Neural progenitor cell (in vitro differentiated cells): ENCODE results near the gene WNT9A. TPM values are rescaled to one million over a fixed set of nuclear protein-coding genes. Genes with fewer than 3 reads are reported as not detected.
A peak's percentile ranks its signal among the peaks of the same experiment; 100 is the strongest.

ENCODE experiments used
- DNase-seq: peaks from one replicate; pipeline ENCODE4 v3.0.0-alpha.2; 2016; ENCODE audit warnings: low spot score
- H2AFZ ChIP-seq: fragments of 200-600 bp; sonication (generic); replicated peaks from 2 replicates; pipeline ENCODE4 v1.6.1; 2016; ENCODE audit warnings: antibody characterized with exemption
- H3F3A ChIP-seq: fragments of 200-600 bp; sonication (generic); 2 replicates; pipeline ENCODE4 v1.6.1; 2016; ENCODE audit warnings: antibody characterized with exemption, low read depth
- H3K27ac ChIP-seq: fragments of 200-600 bp; sonication (generic); 2 replicates; pipeline ENCODE4 v1.5.1; 2016; ENCODE audit warnings: mild to moderate bottlenecking
- H3K27me3 ChIP-seq: fragments of 200-600 bp; sonication (generic); 2 replicates; pipeline ENCODE4 v1.6.1; 2016; ENCODE audit warnings: mild to moderate bottlenecking, moderate library complexity
- H3K36me3 ChIP-seq: fragments of 200-600 bp; sonication (generic); 2 replicates; pipeline ENCODE4 v1.5.1; 2016
- H3K4me1 ChIP-seq: fragments of 200-600 bp; sonication (generic); 2 replicates; pipeline ENCODE4 v1.6.1; 2016; ENCODE audit warnings: mixed run types
- H3K4me2 ChIP-seq: fragments of 200-600 bp; sonication (generic); 2 replicates; pipeline ENCODE4 v1.6.1; 2016
- H3K4me3 ChIP-seq: fragments of 200-600 bp; sonication (generic); 2 replicates; pipeline ENCODE4 v1.5.1; 2016
- H3K79me2 ChIP-seq: fragments of 200-600 bp; sonication (generic); 2 replicates; pipeline ENCODE4 v1.6.1; 2016; ENCODE audit warnings: low read depth
- H3K9ac ChIP-seq: fragments of 200-600 bp; sonication (generic); 2 replicates; pipeline ENCODE4 v1.6.1; 2016
- H3K9me3 ChIP-seq: fragments of 200-600 bp; sonication (generic); 2 replicates; pipeline ENCODE4 v1.5.1; 2016; ENCODE audit warnings: low read depth
- H4K20me1 ChIP-seq: fragments of 200-600 bp; sonication (generic); 2 replicates; pipeline ENCODE4 v1.6.1; 2016; ENCODE audit warnings: low read depth
- H3K27ac Mint-ChIP-seq: 3 replicates; pipeline ENCODE4 v1.8.0; 2021; ENCODE audit warnings: mixed read lengths
- H3K27me3 Mint-ChIP-seq: 2 replicates; pipeline ENCODE4 v1.8.0; 2022; ENCODE audit warnings: low read depth, mild to moderate bottlenecking, inconsistent platforms, moderate library complexity, mixed read lengths; ENCODE audit not compliant: insufficient read depth
- H3K36me3 Mint-ChIP-seq: 3 replicates; pipeline ENCODE4 v1.8.0; 2021; ENCODE audit warnings: mixed read lengths
- H3K4me1 Mint-ChIP-seq: 3 replicates; pipeline ENCODE4 v1.8.0; 2021; ENCODE audit warnings: mixed read lengths
- H3K4me3 Mint-ChIP-seq: 3 replicates; pipeline ENCODE4 v1.8.0; 2021; ENCODE audit warnings: mild to moderate bottlenecking, moderate library complexity, mixed read lengths
- H3K9me3 Mint-ChIP-seq: 3 replicates; pipeline ENCODE4 v1.8.0; 2020; ENCODE audit warnings: mixed read lengths
- EZH2 ChIP-seq: fragments of 200-600 bp; sonication (generic); IDR thresholded peaks from 2 replicates; pipeline ENCODE4 v1.6.1; 2017; ENCODE audit warnings: antibody characterized with exemption, mild to moderate bottlenecking, moderate library complexity
- EZH2phosphoT487 ChIP-seq: fragments of 200-600 bp; sonication (generic); IDR thresholded peaks from 2 replicates; pipeline ENCODE4 v1.6.1; 2017; ENCODE audit warnings: antibody characterized with exemption
- total RNA-seq: library from RNA; depleted of rRNA; stranded (reverse); fragments of >200 nt; gene quantifications from 2 replicates; pipeline ENCODE4 v1.2.3, GENCODE V29; 2015; ENCODE audit warnings: low replicate concordance
- TF ChIP-seq, protein P1 (sequence below): fragments of 200-600 bp; sonication (generic); IDR thresholded peaks from 2 replicates; pipeline ENCODE4 v1.5.1; 2017; ENCODE audit warnings: antibody characterized with exemption, mild to moderate bottlenecking

The WNT9A gene
- total RNA-seq, 1 donor from 2014 or later, result 1.4 TPM

GRCh38 chr1:227918736-227919135, 29.0 kb downstream of the WNT9A start:
- Histone ChIP-seq H3F3A (peaks cover 21% of the 10 kb centered on the region), H3K9me3 (no peaks in the 10 kb centered on the region), H3K27me3 (no peaks in the 10 kb centered on the region), H2AFZ (no peak overlapping the region), H4K20me1 (peaks cover 11% of the 10 kb centered on the region), H3K36me3 (no peaks in the 10 kb centered on the region), H3K4me2 (no peak overlapping the region), H3K4me1 (peaks cover 70% of the 10 kb centered on the region), H3K79me2 (no peaks in the 10 kb centered on the region), H3K27ac (no peak overlapping the region), H3K4me3 (no peak overlapping the region), H3K9ac (no peak overlapping the region)
- DNase-seq, result no peak
- Mint-ChIP-seq H3K4me3 (no peak overlapping the region), H3K4me1 (peaks cover 48% of the 10 kb centered on the region), H3K9me3 (no peaks in the 10 kb centered on the region), H3K27me3 (peaks cover 13% of the 10 kb centered on the region), H3K36me3 (peaks cover 2% of the 10 kb centered on the region), H3K27ac (peak overlapping the region; percentile 69)
- TF ChIP-seq, protein P1, sequence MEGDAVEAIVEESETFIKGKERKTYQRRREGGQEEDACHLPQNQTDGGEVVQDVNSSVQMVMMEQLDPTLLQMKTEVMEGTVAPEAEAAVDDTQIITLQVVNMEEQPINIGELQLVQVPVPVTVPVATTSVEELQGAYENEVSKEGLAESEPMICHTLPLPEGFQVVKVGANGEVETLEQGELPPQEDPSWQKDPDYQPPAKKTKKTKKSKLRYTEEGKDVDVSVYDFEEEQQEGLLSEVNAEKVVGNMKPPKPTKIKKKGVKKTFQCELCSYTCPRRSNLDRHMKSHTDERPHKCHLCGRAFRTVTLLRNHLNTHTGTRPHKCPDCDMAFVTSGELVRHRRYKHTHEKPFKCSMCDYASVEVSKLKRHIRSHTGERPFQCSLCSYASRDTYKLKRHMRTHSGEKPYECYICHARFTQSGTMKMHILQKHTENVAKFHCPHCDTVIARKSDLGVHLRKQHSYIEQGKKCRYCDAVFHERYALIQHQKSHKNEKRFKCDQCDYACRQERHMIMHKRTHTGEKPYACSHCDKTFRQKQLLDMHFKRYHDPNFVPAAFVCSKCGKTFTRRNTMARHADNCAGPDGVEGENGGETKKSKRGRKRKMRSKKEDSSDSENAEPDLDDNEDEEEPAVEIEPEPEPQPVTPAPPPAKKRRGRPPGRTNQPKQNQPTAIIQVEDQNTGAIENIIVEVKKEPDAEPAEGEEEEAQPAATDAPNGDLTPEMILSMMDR, result no peak
- no peak for TF ChIP-seq EZH2phosphoT487
- no peak for TF ChIP-seq EZH2

GRCh38 chr1:227918083-227918700, 29.5 kb downstream of the WNT9A start:
- Histone ChIP-seq H3K4me1 (peaks cover 70% of the 10 kb centered on the region), H3K4me2 (no peak overlapping the region), H3K79me2 (no peaks in the 10 kb centered on the region), H3F3A (peaks cover 21% of the 10 kb centered on the region), H4K20me1 (peaks cover 6% of the 10 kb centered on the region), H3K9me3 (no peaks in the 10 kb centered on the region), H3K4me3 (no peak overlapping the region), H3K9ac (no peak overlapping the region), H3K27me3 (no peaks in the 10 kb centered on the region), H2AFZ (no peak overlapping the region), H3K27ac (no peak overlapping the region), H3K36me3 (no peaks in the 10 kb centered on the region)
- H3K4me3 Mint-ChIP-seq, result no peak overlapping the region
- no peaks in the 10 kb centered on the region for H3K9me3 Mint-ChIP-seq
- peaks cover 52% of the 10 kb centered on the region for H3K4me1 Mint-ChIP-seq
- H3K27ac Mint-ChIP-seq, result peak overlapping the region; percentile 76
- H3K27me3 Mint-ChIP-seq, result peaks cover 13% of the 10 kb centered on the region
- peaks cover 2% of the 10 kb centered on the region for H3K36me3 Mint-ChIP-seq
- no peak for DNase-seq
- TF ChIP-seq EZH2phosphoT487 (no peak), EZH2 (no peak)
- TF ChIP-seq, protein P1, result no peak

DNA sequence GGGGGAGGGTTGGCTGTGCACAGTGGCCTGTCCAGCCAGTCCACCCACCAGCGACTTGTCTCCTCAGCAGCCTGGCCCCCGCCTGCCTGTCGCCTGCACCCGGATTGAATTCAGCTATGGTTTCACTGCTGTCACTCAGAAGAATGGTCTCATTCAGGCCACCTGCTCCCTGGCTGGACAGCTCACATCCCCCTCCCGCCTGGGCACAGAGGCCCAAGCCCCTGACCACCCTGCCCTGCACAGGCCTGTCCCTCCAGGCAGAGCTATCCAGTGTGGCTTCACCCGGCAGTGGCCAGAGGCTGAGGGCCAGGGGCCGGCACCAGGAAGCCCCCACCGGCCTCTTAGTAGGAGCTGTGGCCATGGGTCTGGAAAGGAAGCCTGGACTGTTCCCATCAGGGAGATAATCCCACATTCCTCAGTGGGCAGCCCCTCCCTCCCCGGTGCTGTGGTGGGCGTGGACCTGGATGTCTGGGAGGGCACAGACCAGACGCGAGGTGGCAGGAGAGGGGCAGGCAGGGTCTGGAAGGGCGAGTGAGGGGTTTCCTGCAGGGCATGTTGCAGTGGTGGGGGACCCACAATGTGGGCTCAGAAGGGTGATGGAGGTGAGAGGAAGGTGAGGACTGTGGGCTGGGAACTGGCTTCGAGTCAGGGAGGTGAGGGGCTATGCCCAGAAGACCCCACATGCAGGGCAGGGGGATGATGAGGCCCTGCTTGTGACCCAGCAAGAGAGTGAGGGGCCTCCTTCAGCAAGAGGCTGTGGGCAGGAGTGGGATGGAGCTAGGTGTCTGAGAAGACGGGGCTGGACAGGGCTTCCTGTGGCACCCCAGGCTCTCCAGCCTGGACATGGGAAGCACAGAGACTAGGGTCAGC, 30.4 kb downstream of the WNT9A start:
- H3K27ac Mint-ChIP-seq, result peak overlapping the region; percentile 90
- H3K9ac ChIP-seq, result no peak overlapping the region
- H3K4me1 ChIP-seq, result peaks cover 70% of the 10 kb centered on the region
- H3F3A ChIP-seq, result peaks cover 18% of the 10 kb centered on the region
- no peaks in the 10 kb centered on the region for H3K27me3 ChIP-seq
- H3K9me3 Mint-ChIP-seq, result no peaks in the 10 kb centered on the region
- peaks cover 13% of the 10 kb centered on the region for H3K27me3 Mint-ChIP-seq
- peak overlapping the region; percentile 28 for H3K4me3 Mint-ChIP-seq
- DNase-seq, result peak; percentile 86
- peaks cover 2% of the 10 kb centered on the region for H3K36me3 Mint-ChIP-seq
- peak overlapping the region; percentile 53 for H3K4me2 ChIP-seq
- no peak for TF ChIP-seq EZH2phosphoT487
- TF ChIP-seq, protein P1, result peak; percentile 14
- peaks cover 55% of the 10 kb centered on the region for H3K4me1 Mint-ChIP-seq
- peaks cover 2% of the 10 kb centered on the region for H4K20me1 ChIP-seq
- no peaks in the 10 kb centered on the region for H3K9me3 ChIP-seq
- H3K36me3 ChIP-seq, result no peaks in the 10 kb centered on the region
- no peaks in the 10 kb centered on the region for H3K79me2 ChIP-seq
- no peak overlapping the region for H3K27ac ChIP-seq
- H3K4me3 ChIP-seq, result no peak overlapping the region
- H2AFZ ChIP-seq, result no peak overlapping the region
